Stimulated activated CD4-positive, alpha-beta T cell treated with anti-CD3 and anti-CD28 coated beads, Interleukin-12 subunit alpha, Interleukin-12 subunit beta, amount 100 ng/mL, for 24 hours (primary cell): ENCODE measurements around the gene CAV3.

ENCODE experiments used
- DNase-seq, 2 experiments: peaks; one replicate each; pipeline ENCODE4 v3.0.0-alpha.2; 2020; ENCODE audit warnings: low read depth in 2 of 2

CAV3 gene

GRCh38 chr3:8734908-8735307, 1.3 kb downstream of the CAV3 start:
- DNase-seq, result no peak

- DNase-seq, result no peak
These were observed 2.8 kb downstream of the CAV3 start for GRCh38 chr3:8736436-8736835.

GRCh38 chr3:8737301-8737700, 3.7 kb downstream of the CAV3 start:
- DNase-seq, result no peak

- no peak for DNase-seq
These were observed 4.2 kb downstream of the CAV3 start for GRCh38 chr3:8737823-8738222.

GRCh38 chr3:8738639-8739038, 5.0 kb downstream of the CAV3 start:
- no peak for DNase-seq

- no peak for DNase-seq
These were observed 6.3 kb downstream of the CAV3 start for GRCh38 chr3:8739757-8740504.

- DNase-seq, result no peak
These were observed 8.1 kb downstream of the CAV3 start for GRCh38 chr3:8741581-8742261.

- no peak for DNase-seq
These were observed 9.5 kb downstream of the CAV3 start for GRCh38 chr3:8743021-8743601.

DNA sequence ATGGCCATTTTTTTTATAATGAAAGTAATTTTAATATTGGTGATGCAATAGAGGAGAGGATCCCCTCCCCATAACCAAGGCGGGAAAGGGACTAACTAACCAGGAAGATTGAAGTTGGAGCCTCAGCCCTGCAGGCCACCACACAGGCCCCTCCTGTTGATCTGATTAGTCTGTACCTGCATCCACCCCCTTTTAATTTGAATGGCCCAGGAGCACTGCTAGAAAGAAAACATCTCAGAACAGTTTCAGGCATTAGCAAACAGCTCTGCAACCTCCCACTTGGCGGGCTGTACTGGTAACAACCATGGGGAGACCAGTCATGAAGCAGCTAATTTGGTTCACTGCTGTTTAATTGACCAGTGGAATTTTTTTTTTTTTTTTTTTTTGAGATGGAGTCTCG, 10.3 kb downstream of the CAV3 start:
- no peak for DNase-seq

- DNase-seq, result no peak
These were observed 12.2 kb downstream of the CAV3 start for GRCh38 chr3:8745619-8746370.

DNA sequence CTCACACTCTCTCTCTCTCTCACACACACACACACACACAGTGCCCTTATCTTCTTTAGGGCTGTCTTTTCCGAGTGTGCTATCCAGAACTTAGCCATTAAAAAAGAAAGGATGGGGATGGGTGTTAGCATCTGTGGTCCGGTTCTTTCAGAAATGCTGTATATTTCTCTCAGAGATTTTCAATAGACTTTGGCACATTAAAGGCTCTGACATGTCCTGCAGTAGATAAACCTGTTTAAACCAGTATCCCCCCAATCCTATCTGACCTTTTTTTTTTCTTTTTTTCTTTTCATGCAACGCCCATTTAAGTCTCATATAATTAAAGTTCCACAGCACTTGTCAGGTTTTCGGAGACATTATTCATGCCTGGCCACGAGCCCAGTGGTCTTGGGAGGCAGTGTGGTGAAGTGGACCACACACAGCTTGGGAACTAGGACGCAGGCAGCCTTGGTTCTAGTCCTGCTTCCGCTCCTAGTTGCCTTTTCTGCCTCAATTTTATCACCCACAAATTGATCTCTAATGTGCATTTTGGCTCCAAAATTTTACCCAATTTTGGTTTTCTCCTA, 13.3 kb downstream of the CAV3 start:
- DNase-seq, result no peak

- no peak for DNase-seq
These were observed 15.7 kb downstream of the CAV3 start for GRCh38 chr3:8749316-8749715.

- no peak for DNase-seq
These were observed 19.2 kb downstream of the CAV3 start for GRCh38 chr3:8752832-8753231.

GRCh38 chr3:8755097-8755496, 21.5 kb downstream of the CAV3 start:
- DNase-seq, result no peak

GRCh38 chr3:8755564-8756237, 22.1 kb downstream of the CAV3 start:
- no peak for DNase-seq

GRCh38 chr3:8756671-8757070, 23.1 kb downstream of the CAV3 start:
- no peak for DNase-seq

DNA sequence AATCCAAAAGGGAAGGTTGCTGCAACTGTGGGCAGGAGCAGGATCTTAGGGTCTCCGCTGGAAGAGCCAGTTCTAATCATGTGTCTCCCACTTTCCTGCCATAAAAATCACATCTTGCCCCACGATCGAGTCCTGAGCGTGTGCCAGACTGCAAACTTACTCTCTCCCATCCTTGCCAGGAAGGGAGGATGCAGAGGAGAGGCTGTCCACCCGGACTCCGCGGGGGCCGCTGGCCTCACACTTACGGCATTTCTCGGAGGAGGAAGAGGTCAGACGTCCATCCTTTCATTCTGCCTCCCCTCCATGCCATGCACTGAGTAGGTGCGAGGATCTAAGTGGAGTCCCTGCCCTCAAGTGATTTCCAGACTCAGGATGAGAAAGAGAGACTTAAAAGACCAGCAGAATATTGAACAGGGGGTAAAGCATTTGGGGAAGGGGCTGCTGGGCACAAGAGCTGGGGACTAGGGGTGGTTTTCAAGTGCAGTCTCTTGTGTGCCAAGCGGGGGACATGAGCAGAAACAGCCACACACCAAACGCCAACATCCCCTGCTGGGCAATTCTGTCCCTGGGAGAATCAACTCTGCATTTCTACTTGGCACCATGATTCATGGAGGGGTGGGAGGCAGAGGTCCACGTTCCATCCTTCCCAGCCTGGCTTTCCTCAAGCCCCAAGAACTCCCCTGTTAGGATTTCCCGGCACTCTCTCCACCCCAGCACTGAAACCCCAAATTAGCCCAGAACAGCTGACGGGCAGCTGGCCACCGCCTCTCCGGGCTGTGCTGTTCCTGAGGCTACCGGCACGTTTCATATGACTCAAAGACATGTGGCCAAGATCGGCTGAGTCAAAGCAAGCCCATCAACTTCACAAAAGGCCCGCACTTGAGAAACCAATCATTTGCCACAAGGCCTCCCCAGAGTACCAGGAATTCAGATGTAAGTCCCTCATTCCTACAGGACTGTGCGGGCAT, 24.2 kb downstream of the CAV3 start:
- DNase-seq, result no peak

DNA sequence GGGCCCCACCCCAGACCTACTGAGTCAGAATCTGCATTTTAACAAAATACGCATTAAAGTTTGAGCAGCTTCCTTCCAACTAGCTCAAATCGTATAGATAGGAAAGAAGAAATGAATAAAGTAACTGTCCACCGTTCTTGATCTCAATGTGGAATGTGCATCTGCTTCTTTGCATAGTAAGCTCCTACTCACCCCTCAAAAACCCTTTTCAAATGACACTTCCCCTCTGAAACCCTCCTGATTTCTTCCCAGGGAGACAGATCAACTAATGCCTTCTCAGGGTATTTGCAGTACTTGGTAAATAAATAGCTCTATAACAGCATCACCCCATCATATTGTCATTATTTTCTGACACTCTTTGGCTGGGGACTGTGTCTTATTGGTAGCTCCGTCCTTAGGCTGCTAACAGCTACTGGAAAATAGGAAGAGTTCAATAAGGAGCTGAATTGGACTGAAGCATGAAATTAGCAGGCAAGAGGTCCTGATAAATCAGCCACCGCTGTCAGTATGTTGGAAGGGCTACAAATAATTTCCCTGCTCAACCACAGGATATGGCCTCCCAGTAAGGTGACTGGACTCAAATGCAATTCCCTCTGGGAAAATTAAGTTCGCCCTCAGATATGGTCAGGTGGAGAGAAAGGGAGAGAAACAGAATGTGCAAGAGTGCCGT, 25.6 kb downstream of the CAV3 start:
- no peak for DNase-seq

GRCh38 chr3:8760091-8760490, 26.5 kb downstream of the CAV3 start:
- no peak for DNase-seq

DNA sequence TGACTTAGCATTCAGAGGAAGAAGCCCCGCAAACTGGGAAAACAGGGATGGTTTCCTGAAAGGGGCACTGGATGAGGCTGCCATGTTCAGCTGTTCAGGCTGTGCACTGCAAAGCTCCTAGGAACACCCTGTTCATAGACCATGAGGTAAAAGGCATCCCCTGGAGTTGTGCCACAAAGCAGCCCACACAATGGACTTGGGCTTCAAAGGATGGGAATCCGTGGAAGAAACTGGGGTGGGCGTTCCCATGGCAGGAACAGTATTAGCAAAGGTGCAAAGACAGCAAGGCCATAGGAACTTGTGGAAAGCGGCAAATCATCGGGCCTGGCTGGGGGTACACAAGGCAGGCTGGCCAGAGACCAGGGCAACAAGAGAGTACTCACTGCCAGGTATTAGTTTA, 26.9 kb downstream of the CAV3 start:
- DNase-seq, result no peak
